ENCODE data around the gene OR1K1.

The OR1K1 gene

GRCh38 chr9:122846371-122846940 lies 46.5 kb downstream of the OR1K1 start:
- TF ChIP-seq, protein P1, sequence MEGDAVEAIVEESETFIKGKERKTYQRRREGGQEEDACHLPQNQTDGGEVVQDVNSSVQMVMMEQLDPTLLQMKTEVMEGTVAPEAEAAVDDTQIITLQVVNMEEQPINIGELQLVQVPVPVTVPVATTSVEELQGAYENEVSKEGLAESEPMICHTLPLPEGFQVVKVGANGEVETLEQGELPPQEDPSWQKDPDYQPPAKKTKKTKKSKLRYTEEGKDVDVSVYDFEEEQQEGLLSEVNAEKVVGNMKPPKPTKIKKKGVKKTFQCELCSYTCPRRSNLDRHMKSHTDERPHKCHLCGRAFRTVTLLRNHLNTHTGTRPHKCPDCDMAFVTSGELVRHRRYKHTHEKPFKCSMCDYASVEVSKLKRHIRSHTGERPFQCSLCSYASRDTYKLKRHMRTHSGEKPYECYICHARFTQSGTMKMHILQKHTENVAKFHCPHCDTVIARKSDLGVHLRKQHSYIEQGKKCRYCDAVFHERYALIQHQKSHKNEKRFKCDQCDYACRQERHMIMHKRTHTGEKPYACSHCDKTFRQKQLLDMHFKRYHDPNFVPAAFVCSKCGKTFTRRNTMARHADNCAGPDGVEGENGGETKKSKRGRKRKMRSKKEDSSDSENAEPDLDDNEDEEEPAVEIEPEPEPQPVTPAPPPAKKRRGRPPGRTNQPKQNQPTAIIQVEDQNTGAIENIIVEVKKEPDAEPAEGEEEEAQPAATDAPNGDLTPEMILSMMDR (conservative IDR thresholded peaks at IDR 0.05): no peak

DNA sequence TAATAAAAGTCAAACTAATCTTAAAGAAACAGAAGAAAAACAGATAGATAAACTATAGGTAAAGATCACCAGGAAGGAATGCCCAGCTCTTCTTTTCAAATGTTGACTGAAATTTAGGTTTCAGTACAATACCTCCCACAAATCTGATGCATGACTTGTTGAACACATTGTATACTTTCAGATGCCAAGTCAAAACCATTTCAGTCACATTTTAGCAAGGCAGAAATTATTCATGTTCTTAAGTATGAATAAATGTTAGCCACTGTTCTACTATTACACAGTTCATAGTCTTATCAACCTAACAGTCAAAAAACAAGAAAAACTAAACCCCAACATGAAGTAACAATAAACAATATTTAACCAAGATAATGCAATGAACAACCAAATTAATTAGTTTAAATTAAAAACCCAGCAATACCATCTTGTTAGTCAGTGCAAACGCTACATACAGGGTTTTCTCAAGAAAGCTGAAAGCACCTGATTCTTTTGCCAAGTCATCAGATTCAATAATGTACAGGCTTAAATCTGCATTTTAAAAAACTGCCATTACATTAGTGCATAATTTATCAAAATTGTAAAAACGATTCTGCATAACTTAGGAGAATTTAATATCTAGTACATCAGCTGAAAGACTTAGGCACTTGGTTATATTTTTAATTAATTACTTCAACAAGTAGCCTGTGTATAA lies 48.5 kb downstream of the OR1K1 start:
- H3K27ac ChIP-seq: no peak overlapping the region
- TF ChIP-seq, protein P1 (conservative IDR thresholded peaks at IDR 0.05): no peak

More at GRCh38 chr9:122846371-122846940, 46.5 kb downstream of the OR1K1 start:
- H3K27ac ChIP-seq: no peak overlapping the region
